Measurements from ENCODE around the gene ABCA2. TPM values are rescaled to one million over a fixed set of nuclear protein-coding genes. Genes with fewer than 3 reads are reported as not detected.

ABCA2 gene
- total RNA-seq, 2 donors from 2014 or later, result 37.2 to 60.5 TPM

- no peak overlapping the region for H3K4me3 ChIP-seq
- H3K36me3 ChIP-seq, result no peaks in the 10 kb centered on the region
- H3K4me1 ChIP-seq (ENCODE audit: control insufficient read depth in 1 of 2, low read depth in 2 of 2), result peaks cover 24 to 37% of the 10 kb centered on the region in 2 donors
- no peak for ATAC-seq (ENCODE audit: insufficient number of reproducible peaks, low FRiP score, low read depth)
- DNase-seq (ENCODE audit: low spot score), result no peak
- no peaks in the 10 kb centered on the region for H3K9me3 ChIP-seq
- H3K27ac ChIP-seq, result no peak overlapping the region
- no peaks in the 10 kb centered on the region for H3K27me3 ChIP-seq (replicated peaks; ENCODE audit: insufficient read depth)
- TF ChIP-seq CTCF (IDR thresholded peaks at IDR 0.05), result no peak
These were observed 33.7 kb downstream of the ABCA2 start for GRCh38 chr9:136994180-136994887.

GRCh38 chr9:136992819-136993369 is 35.1 kb downstream of the ABCA2 start:
- ATAC-seq (ENCODE audit: insufficient number of reproducible peaks, low FRiP score, low read depth) (no peak), DNase-seq (ENCODE audit: low spot score) (no peak)
- H3K27me3 ChIP-seq (replicated peaks; ENCODE audit: insufficient read depth), result no peaks in the 10 kb centered on the region
- H3K4me1 ChIP-seq (ENCODE audit: control insufficient read depth in 1 of 2, low read depth in 2 of 2), result peaks cover 24 to 37% of the 10 kb centered on the region in 2 donors
- no peak for TF ChIP-seq CTCF (IDR thresholded peaks at IDR 0.05)
- no peaks in the 10 kb centered on the region for H3K9me3 ChIP-seq
- H3K4me3 ChIP-seq, result peak overlapping the region; percentile 98
- no peaks in the 10 kb centered on the region for H3K36me3 ChIP-seq
- peak overlapping the region in 1 of 2 donors; percentile 65 for H3K27ac ChIP-seq

- H3K4me1 ChIP-seq (ENCODE audit: control insufficient read depth in 1 of 2, low read depth in 2 of 2), result peaks cover 24 to 37% of the 10 kb centered on the region in 2 donors
- no peaks in the 10 kb centered on the region for H3K36me3 ChIP-seq
- DNase-seq (ENCODE audit: low spot score) (peak; percentile 58), ATAC-seq (ENCODE audit: insufficient number of reproducible peaks, low FRiP score, low read depth) (peak; percentile 74)
- H3K9me3 ChIP-seq, result no peaks in the 10 kb centered on the region
- no peaks in the 10 kb centered on the region for H3K27me3 ChIP-seq (replicated peaks; ENCODE audit: insufficient read depth)
- no peak for TF ChIP-seq CTCF (IDR thresholded peaks at IDR 0.05)
- H3K27ac ChIP-seq, result peak within 1 kb of the TSS; percentile 22 to 65
- peak within 1 kb of the TSS; percentile 98 for H3K4me3 ChIP-seq
These were observed 35.8 kb downstream of the ABCA2 start, which contains the start of gene PAXX for GRCh38 chr9:136991993-136992818. TSS of gene PAXX (plus strand) at chr9:136992422. CDS start at chr9:136992444, 22 bp downstream.

- no peaks in the 10 kb centered on the region for H3K36me3 ChIP-seq
- peaks cover 10 to 21% of the 10 kb centered on the region in 2 donors for H3K4me1 ChIP-seq (ENCODE audit: control insufficient read depth in 1 of 2, low read depth in 2 of 2)
- TF ChIP-seq CTCF (IDR thresholded peaks at IDR 0.05), result no peak
- DNase-seq (ENCODE audit: low spot score) (no peak), ATAC-seq (ENCODE audit: insufficient number of reproducible peaks, low FRiP score, low read depth) (no peak)
- peaks cover 1% of the 10 kb centered on the region for H3K27me3 ChIP-seq (replicated peaks; ENCODE audit: insufficient read depth)
- H3K4me3 ChIP-seq, result no peak overlapping the region
- no peaks in the 10 kb centered on the region for H3K9me3 ChIP-seq
- H3K27ac ChIP-seq, result no peak overlapping the region
These were observed 37.7 kb downstream of the ABCA2 start for GRCh38 chr9:136990242-136990911.

Measured in thoracic aorta (tissue), 2 donors.